SK-N-SH (cell line): ENCODE data around the gene MTA2. TPM values are rescaled to one million over a fixed set of nuclear protein-coding genes. Genes with fewer than 3 reads are reported as not detected.
"Not testable (repeated sequence)": the region's sequence is repeated elsewhere in the genome, so short reads cannot be mapped to it uniquely, and the experiment has no call there.

Source experiments
- CTCF ChIA-PET: fragments of 300-600, 350-600 bp; formaldehyde crosslinking; extraction: SDS; loops from one replicate; lab custom pipeline; 2021; lab: Yijun Ruan, JAX
- POLR2A ChIA-PET: fragments of 350-600 bp; sonication (Branson Sonifier 250); formaldehyde crosslinking; extraction: SDS; loops from one replicate; lab custom pipeline; 2020; ENCODE audit warnings: antibody characterized with exemption, inconsistent platforms; lab: Yijun Ruan, JAX
- DNase-seq: peaks from one replicate; pipeline ENCODE4 v3.0.0; 2012
- H2AFZ ChIP-seq: fragments of 200-600 bp; sonication (generic); 2 replicates; pipeline ENCODE4 v1.8.1; 2016; ENCODE audit warnings: antibody characterized with exemption, mild to moderate bottlenecking, low read depth
- H3F3A ChIP-seq: fragments of 200-600 bp; sonication (generic); replicated peaks from 2 replicates; pipeline ENCODE3; 2016; ENCODE audit warnings: antibody characterized with exemption, mild to moderate bottlenecking; ENCODE audit not compliant: insufficient read depth
- H3K27ac ChIP-seq, 2 experiments: fragments of 200-500 bp in 1 of 2; fragments of 200-600 bp in 1 of 2; sonication (Bioruptor generic) in 1 of 2; sonication (generic), shearing (Covaris generic) in 1 of 2; 2 replicates each; pipeline versions ENCODE4 v1.5.1 to v1.6.1; 2014 to 2016; ENCODE audit warnings: low read depth in 2 of 2, inconsistent platforms in 1 of 2, low read length in 1 of 2, mild to moderate bottlenecking in 1 of 2, mixed read lengths in 1 of 2
- H3K27me3 ChIP-seq: fragments of 200-600 bp; sonication (generic), shearing (Covaris generic); 2 replicates; pipeline ENCODE4 v1.6.1; 2016; ENCODE audit warnings: mixed run types; ENCODE audit not compliant: insufficient read depth
- H3K36me3 ChIP-seq, 2 experiments: fragments of 200-500 bp in 1 of 2; fragments of 200-600 bp in 1 of 2; sonication (Bioruptor generic) in 1 of 2; sonication (generic) in 1 of 2; replicated peaks in 1 of 2; 2 replicates each; pipeline versions ENCODE3 to v1.5.1; 2014 to 2016; ENCODE audit warnings: low read length in 1 of 2, mild to moderate bottlenecking in 1 of 2; ENCODE audit not compliant: insufficient read depth in 2 of 2, control insufficient read depth in 1 of 2
- H3K4me1 ChIP-seq, 2 experiments: fragments of 200-500 bp in 1 of 2; fragments of 200-600 bp in 1 of 2; sonication (Bioruptor generic) in 1 of 2; sonication (generic), shearing (Covaris generic) in 1 of 2; 2 replicates each; pipeline versions ENCODE4 v1.5.1 to v1.6.1; 2014 to 2016; ENCODE audit warnings: low read depth in 1 of 2, low read length in 1 of 2, mixed run types in 1 of 2; ENCODE audit not compliant: insufficient read depth in 2 of 2, control insufficient read depth in 1 of 2
- H3K4me2 ChIP-seq: fragments of 200-600 bp; sonication (generic), shearing (Covaris generic); 2 replicates; pipeline ENCODE4 v1.6.1; 2017; ENCODE audit warnings: mixed run types
- H3K4me3 ChIP-seq, 2 experiments: fragments of 200-500 bp in 1 of 2; fragments of 200-600 bp in 1 of 2; sonication (Bioruptor generic) in 1 of 2; sonication (generic), shearing (Covaris generic) in 1 of 2; 2 replicates each; pipeline versions ENCODE4 v1.5.1 to v1.8.1; 2014 to 2016; ENCODE audit warnings: low read depth in 2 of 2, inconsistent platforms in 1 of 2, low read length in 1 of 2, mild to moderate bottlenecking in 1 of 2, mixed read lengths in 1 of 2, moderate library complexity in 1 of 2
- H3K79me2 ChIP-seq: fragments of 200-600 bp; sonication (generic); 2 replicates; pipeline ENCODE4 v1.8.1; 2017; ENCODE audit warnings: mild to moderate bottlenecking; ENCODE audit not compliant: insufficient read depth
- H3K9ac ChIP-seq: fragments of 200-600 bp; sonication (generic); 2 replicates; pipeline ENCODE4 v1.6.1; 2017; ENCODE audit warnings: mixed run types
- H3K9me2 ChIP-seq: fragments of 200-600 bp; sonication (generic); 2 replicates; pipeline ENCODE4 v1.6.1; 2017; ENCODE audit warnings: mixed run types
- H3K9me3 ChIP-seq: fragments of 200-600 bp; sonication (generic); 2 replicates; pipeline ENCODE4 v1.6.1; 2017; ENCODE audit warnings: mixed run types, mild to moderate bottlenecking, moderate library complexity
- H4K20me1 ChIP-seq: fragments of 200-600 bp; sonication (generic); 2 replicates; pipeline ENCODE4 v1.6.1; 2017; ENCODE audit warnings: mild to moderate bottlenecking, mixed run types; ENCODE audit not compliant: insufficient read depth
- CTCF ChIP-seq: fragments of 200-600 bp; sonication (generic); IDR thresholded peaks from 2 replicates; pipeline ENCODE4 v1.6.1; 2017; ENCODE audit warnings: antibody characterized with exemption, mild to moderate bottlenecking, moderate library complexity
- EP300 ChIP-seq, 2 experiments: IDR thresholded peaks; 2 replicates each; pipeline versions ENCODE4 v1.4.0 to v1.6.1; 2012; ENCODE audit warnings: borderline replicate concordance in 1 of 2, low read depth in 1 of 2, low read length in 1 of 2
- EZH2phosphoT487 ChIP-seq: fragments of 200-600 bp; sonication (generic); IDR thresholded peaks from 2 replicates; pipeline ENCODE4 v1.6.1; 2017; ENCODE audit warnings: low read depth, mixed run types, mild to moderate bottlenecking, antibody characterized with exemption, moderate library complexity, borderline replicate concordance
- NRF1 ChIP-seq: IDR thresholded peaks from 2 replicates; pipeline ENCODE4 v1.6.1; 2012; ENCODE audit warnings: low read depth, mild to moderate bottlenecking, low read length
- POLR2AphosphoS5 ChIP-seq: IDR thresholded peaks from 2 replicates; pipeline ENCODE4 v1.6.1; 2012; ENCODE audit warnings: low read depth, low read length
- SIN3A ChIP-seq: IDR thresholded peaks from 2 replicates; pipeline ENCODE4 v1.6.1; 2012; ENCODE audit warnings: low read depth, mild to moderate bottlenecking, low read length, moderate library complexity, borderline replicate concordance
- SMC3 ChIP-seq: IDR thresholded peaks from 2 replicates; pipeline ENCODE4 v1.6.1; 2012; ENCODE audit warnings: low read depth, low read length, improper control_type of control experiment
- WGBS: methylation state at CpG from one replicate; pipeline ENCODE4 v1.1.6; 2017; ENCODE audit warnings: low lambda C conversion rate; 5-methylcytosine and 5-hydroxymethylcytosine counted together
- polyA plus RNA-seq, 3 experiments: library from polyadenylated mRNA; depleted of rRNA; stranded (reverse); fragments of >200 nt; gene quantifications; 2 replicates each; pipeline ENCODE4 v1.2.3, GENCODE V29; 2012
- TF ChIP-seq, protein P1 (sequence below): IDR thresholded peaks from 2 replicates; pipeline ENCODE4 v1.4.0; 2012; ENCODE audit warnings: low read depth, borderline replicate concordance

MTA2 gene
- polyA plus RNA-seq, 1 of the 3 experiments (the other 2 are of a cell fraction), result 18.4 TPM

GRCh38 chr11:62552485-62553079 lies 49.1 kb downstream of the MTA2 start (continued):
- no peak for TF ChIP-seq EZH2phosphoT487
- TF ChIP-seq, protein P1, sequence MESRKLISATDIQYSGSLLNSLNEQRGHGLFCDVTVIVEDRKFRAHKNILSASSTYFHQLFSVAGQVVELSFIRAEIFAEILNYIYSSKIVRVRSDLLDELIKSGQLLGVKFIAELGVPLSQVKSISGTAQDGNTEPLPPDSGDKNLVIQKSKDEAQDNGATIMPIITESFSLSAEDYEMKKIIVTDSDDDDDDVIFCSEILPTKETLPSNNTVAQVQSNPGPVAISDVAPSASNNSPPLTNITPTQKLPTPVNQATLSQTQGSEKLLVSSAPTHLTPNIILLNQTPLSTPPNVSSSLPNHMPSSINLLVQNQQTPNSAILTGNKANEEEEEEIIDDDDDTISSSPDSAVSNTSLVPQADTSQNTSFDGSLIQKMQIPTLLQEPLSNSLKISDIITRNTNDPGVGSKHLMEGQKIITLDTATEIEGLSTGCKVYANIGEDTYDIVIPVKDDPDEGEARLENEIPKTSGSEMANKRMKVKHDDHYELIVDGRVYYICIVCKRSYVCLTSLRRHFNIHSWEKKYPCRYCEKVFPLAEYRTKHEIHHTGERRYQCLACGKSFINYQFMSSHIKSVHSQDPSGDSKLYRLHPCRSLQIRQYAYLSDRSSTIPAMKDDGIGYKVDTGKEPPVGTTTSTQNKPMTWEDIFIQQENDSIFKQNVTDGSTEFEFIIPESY, result no peak
- no peak for TF ChIP-seq POLR2AphosphoS5
- no peak for TF ChIP-seq SMC3
- TF ChIP-seq EP300 (IDR thresholded peaks at IDR 0.05; ENCODE audit: borderline replicate concordance in 1 of 2, low read depth in 1 of 2, low read length in 1 of 2), result no peak
- TF ChIP-seq SIN3A, result no peak
- no peak for TF ChIP-seq CTCF
- no peak for TF ChIP-seq NRF1

DNA sequence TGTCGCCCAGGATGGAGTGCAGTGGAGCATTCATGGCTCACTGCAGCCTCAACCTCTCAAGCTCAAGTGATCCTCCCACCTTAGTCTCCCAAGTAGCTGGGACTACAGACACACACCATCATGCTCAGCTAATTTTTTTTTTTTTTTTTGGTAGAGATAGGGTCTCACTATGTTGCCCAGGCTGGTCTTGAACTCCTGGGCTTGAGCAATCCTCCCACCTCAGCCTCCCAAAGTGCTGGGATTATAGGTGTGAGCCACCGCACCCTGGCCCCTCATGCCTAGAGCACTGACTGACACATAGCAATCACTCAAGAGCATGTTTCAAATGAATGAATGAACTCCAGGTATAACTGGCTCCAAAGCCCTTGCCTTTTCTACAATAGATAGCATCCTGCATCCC lies 51.2 kb downstream of the MTA2 start:
- H3K9ac ChIP-seq, H3K4me2 ChIP-seq, H4K20me1 ChIP-seq, H3K9me3 ChIP-seq, H3K27me3 ChIP-seq, H3K4me3 ChIP-seq, H3K36me3 ChIP-seq, H3K9me2 ChIP-seq, POLR2A ChIA-PET, H2AFZ ChIP-seq, DNase-seq: not testable (repeated sequence)
- H3K79me2 ChIP-seq, result peaks cover 48% of the 10 kb centered on the region
- peak overlapping the region in 1 of 2 experiments; percentile 97; a peak in 1 of 4 replicates for H3K27ac ChIP-seq
- 100% methylated on average over 2 of the region's 2 CpGs for WGBS
- peaks cover 48% of the 10 kb centered on the region for H3F3A ChIP-seq
- H3K4me1 ChIP-seq, result peaks cover 36 to 43% of the 10 kb centered on the region in 2 experiments
- CTCF ChIA-PET, result interaction anchor here (1.0 to 11.8 kb wide), 5 partner anchors 6 to 155 kb away, joined by 3 to 90 read pairs (median 6); no protein-coding TSS in a partner anchor
